ENCODE data around the gene HOXA1. TPM values are rescaled to one million over a fixed set of nuclear protein-coding genes. Genes with fewer than 3 reads are reported as not detected.

HOXA1 gene
- polyA plus RNA-seq, 1 donor from 2014 or later: 0.24 TPM

DNA sequence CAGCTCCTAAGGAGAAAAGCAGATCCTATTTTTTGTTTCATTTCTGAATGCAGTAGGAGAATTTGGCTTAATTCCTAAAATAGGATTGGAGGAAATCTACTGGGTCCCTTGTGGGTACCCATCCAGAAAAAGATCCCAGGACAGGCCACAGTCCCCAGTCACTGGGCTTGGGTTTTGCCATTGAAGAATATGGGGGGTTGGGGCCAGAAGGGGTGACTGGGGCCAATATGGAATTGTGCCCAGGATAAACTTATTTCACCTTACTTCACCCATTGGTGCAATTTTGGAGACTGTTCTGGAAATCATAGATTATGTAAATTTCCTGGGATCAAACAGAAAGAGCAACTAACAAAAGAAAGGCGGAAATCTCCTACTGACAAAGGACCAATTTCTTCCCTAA is 42.7 kb upstream of the HOXA1 start:
- Mint-ChIP-seq H3K36me3 (no peaks in the 10 kb centered on the region), H3K9me3 (no peaks in the 10 kb centered on the region), H3K4me1 (peaks cover 0 to 5% (median 2%) of the 10 kb centered on the region in 3 donors)

DNA sequence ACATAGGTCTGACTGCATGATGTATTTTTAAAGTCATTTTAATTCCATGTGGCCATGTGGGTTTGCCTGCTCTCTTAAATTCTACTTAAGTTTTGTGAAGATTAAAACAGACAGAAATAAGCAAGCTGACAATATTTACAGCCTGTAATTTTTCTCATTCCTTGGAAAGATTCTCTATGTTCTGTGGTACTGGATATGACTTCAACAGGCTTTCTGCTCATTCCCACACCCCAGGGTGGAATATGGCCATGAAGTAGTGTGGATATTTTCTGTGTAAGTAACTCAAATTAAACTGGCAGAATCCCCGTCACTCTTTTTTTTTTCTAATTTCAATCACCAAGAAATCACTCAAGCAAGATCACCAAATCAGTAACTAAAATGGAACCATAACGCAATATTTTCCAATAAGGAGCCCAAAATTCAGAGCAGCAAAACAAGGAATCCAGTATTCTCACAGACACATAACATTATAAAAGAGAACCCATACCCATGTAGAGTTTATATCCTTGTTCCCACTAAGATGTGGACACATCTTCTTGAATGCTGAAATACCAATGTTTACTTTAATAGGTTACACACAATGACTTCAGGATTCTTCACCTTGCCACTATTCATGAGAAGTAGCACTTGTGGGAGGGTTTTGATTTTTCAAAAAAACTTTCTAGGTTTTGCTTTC is 42.0 kb upstream of the HOXA1 start:
- H3K4me3 Mint-ChIP-seq: no peak overlapping the region
- no peaks in the 10 kb centered on the region for H3K9me3 Mint-ChIP-seq
- H3K36me3 Mint-ChIP-seq: no peaks in the 10 kb centered on the region
- peaks cover 0 to 5% (median 2%) of the 10 kb centered on the region in 3 donors for H3K4me1 Mint-ChIP-seq
- peaks cover 29% of the 10 kb centered on the region for H3K27me3 Mint-ChIP-seq
- no peak overlapping the region for H3K27ac Mint-ChIP-seq

More for the DNA sequence above, 42.7 kb upstream of the HOXA1 start:
- Mint-ChIP-seq H3K27ac (no peak overlapping the region), H3K27me3 (peaks cover 25% of the 10 kb centered on the region), H3K4me3 (no peak overlapping the region)

DNA sequence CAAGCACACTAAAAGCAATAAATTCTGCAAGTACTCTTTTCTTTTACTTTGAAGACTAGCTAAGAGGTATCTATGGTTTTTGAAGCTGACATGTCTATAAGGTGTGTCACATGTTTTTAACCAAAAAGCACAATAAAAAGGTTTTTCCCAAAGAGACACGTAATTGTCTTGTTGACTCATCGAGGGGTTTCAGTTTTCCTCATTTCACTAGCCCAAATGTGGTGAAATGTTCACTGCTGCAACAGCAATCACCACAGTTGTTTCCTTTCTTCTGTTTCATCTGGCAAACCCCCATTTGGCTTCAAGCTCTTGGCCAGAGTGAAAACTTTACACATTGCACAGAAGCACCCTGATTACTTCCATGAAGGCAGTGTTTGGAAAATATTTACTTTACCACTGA is 38.6 kb upstream of the HOXA1 start:
- peak overlapping the region in 1 of 3 donors; percentile 16 for H3K27ac Mint-ChIP-seq
- peaks cover 0 to 5% (median 2%) of the 10 kb centered on the region in 3 donors for H3K4me1 Mint-ChIP-seq
- no peaks in the 10 kb centered on the region for H3K36me3 Mint-ChIP-seq
- H3K9me3 Mint-ChIP-seq: no peaks in the 10 kb centered on the region
- no peak overlapping the region for H3K4me3 Mint-ChIP-seq
- peaks cover 33% of the 10 kb centered on the region for H3K27me3 Mint-ChIP-seq

GRCh38 chr7:27133409-27134231 is 37.8 kb upstream of the HOXA1 start:
- Mint-ChIP-seq H3K4me3 (no peak overlapping the region), H3K27ac (no peak overlapping the region), H3K9me3 (no peaks in the 10 kb centered on the region), H3K27me3 (peaks cover 33% of the 10 kb centered on the region), H3K36me3 (no peaks in the 10 kb centered on the region), H3K4me1 (peaks cover 2 to 5% (median 3%) of the 10 kb centered on the region in 3 donors)

DNA sequence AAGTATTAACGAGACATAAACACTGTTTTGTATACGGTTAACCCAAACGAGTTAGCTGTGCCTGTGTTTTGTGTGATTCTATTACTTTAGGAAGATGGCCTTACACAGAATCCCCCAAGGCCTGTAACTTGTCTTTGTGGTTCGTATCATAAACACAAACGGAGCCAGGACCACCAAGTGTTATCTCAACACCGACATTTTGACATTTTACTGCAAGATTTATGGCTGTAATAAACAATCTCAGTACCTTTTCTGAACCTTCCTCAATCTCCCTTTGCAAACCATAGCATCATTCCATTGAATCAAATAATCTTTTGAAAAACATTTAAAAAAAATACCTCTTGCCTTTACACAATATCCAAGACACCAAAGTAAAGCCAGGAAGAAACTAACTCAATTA is 37.2 kb upstream of the HOXA1 start:
- no peaks in the 10 kb centered on the region for H3K9me3 Mint-ChIP-seq
- H3K4me3 Mint-ChIP-seq: no peak overlapping the region
- peaks cover 33% of the 10 kb centered on the region for H3K27me3 Mint-ChIP-seq
- peaks cover 2 to 5% (median 4%) of the 10 kb centered on the region in 3 donors for H3K4me1 Mint-ChIP-seq
- H3K36me3 Mint-ChIP-seq: no peaks in the 10 kb centered on the region
- H3K27ac Mint-ChIP-seq: no peak overlapping the region

DNA sequence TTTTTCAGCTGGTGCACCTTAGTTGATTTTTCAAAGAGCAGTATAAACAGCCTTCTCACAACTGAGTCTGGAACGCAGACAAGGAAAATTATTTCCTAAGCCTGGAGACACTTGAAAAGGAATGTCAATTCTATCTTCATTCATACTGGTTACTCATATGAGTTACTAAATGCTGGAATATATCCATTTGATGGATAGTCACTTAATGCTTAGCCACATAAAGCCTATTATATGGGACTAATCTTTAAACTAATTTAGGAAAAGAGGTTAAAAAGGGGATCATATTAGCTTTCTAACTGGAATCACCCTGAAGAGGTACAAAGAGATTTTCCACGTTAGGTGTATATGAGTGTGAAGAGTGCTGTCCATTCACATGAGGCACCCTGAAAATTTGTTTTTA is 36.4 kb upstream of the HOXA1 start:
- peak overlapping the region in 1 of 4 donors; percentile 75 for H3K4me3 Mint-ChIP-seq
- H3K27me3 Mint-ChIP-seq: peaks cover 33% of the 10 kb centered on the region
- H3K9me3 Mint-ChIP-seq: no peaks in the 10 kb centered on the region
- peaks cover 2 to 5% (median 4%) of the 10 kb centered on the region in 3 donors for H3K4me1 Mint-ChIP-seq
- peak overlapping the region in 1 of 3 donors; percentile 86 for H3K27ac Mint-ChIP-seq
- H3K36me3 Mint-ChIP-seq: no peaks in the 10 kb centered on the region

DNA sequence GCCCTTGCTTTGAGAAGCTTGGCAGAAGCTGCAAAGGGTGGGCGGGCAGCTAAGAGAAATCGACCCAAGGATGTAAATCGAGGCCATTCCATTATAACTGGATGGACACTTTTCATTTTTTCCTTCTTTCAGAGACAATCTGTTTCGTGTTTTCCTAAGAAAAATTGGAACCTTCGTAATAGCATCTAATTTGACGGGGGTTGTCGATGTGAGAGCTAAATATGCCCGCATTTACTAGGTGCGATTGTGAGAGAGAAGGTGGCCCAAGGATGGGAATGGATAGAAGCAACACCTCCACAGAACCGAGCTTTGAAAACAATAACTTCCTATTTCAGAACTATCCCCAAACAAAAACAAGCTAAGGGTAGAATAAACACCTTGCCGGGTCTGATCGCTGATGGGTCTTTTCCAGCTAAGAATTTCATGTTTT is 35.6 kb upstream of the HOXA1 start:
- Mint-ChIP-seq H3K4me3 (peak overlapping the region; percentile 75 to 87 (median 76)), H3K36me3 (no peaks in the 10 kb centered on the region), H3K9me3 (no peaks in the 10 kb centered on the region), H3K4me1 (peaks cover 2 to 5% (median 4%) of the 10 kb centered on the region in 3 donors), H3K27me3 (peaks cover 33% of the 10 kb centered on the region), H3K27ac (peak overlapping the region in 2 of 3 donors; percentile 68 to 86)

- Mint-ChIP-seq H3K36me3 (no peaks in the 10 kb centered on the region), H3K27ac (peak within 1 kb of the TSS in 2 of 3 donors; percentile 68 to 86), H3K4me1 (peaks cover 2 to 5% (median 4%) of the 10 kb centered on the region in 3 donors), H3K27me3 (peaks cover 28% of the 10 kb centered on the region), H3K9me3 (no peaks in the 10 kb centered on the region), H3K4me3 (peak within 1 kb of the TSS; percentile 75 to 87 (median 76))
These were observed 35.0 kb upstream of the HOXA1 start, which contains the start of gene HOXA4 for GRCh38 chr7:27130540-27131389. TSS of gene HOXA4 (minus strand) at chr7:27130757. CDS start at chr7:27130733, 24 bp downstream.

- no peaks in the 10 kb centered on the region for H3K9me3 Mint-ChIP-seq
- no peaks in the 10 kb centered on the region for H3K36me3 Mint-ChIP-seq
- peak overlapping the region; percentile 24 to 45 (median 38) for H3K4me3 Mint-ChIP-seq
- peaks cover 24% of the 10 kb centered on the region for H3K27me3 Mint-ChIP-seq
- peaks cover 1 to 4% (median 2%) of the 10 kb centered on the region in 3 donors for H3K4me1 Mint-ChIP-seq
- peak overlapping the region in 1 of 3 donors; percentile 56 for H3K27ac Mint-ChIP-seq
These were observed 34.1 kb upstream of the HOXA1 start for GRCh38 chr7:27129729-27130539.

GRCh38 chr7:27128776-27129728 is 33.3 kb upstream of the HOXA1 start:
- Mint-ChIP-seq H3K36me3 (no peaks in the 10 kb centered on the region), H3K9me3 (no peaks in the 10 kb centered on the region), H3K4me1 (peaks cover 0 to 4% (median 2%) of the 10 kb centered on the region in 3 donors), H3K27me3 (peaks cover 23% of the 10 kb centered on the region), H3K4me3 (peak overlapping the region in 3 of 4 donors; percentile 35 to 72 (median 45)), H3K27ac (peak overlapping the region in 1 of 3 donors; percentile 56)

DNA sequence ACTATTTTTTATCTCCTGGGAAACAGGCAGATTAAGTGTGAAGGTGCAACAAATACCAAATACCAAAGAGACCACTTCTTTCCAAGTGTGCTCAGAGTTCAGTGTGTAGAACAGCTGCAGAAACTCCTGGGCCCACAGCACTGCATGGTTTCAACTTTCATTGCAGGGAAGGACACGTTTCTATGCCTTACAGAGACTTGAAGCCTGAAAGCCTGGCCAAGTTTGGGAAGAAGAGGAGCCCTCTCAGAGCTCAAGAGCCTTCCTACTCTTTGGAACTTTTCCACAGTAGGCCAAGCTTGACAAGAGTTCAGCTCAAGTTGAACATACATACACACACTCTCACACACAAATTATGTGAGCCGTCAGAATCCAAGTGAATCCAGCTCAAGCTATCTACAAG is 32.2 kb upstream of the HOXA1 start:
- peak overlapping the region in 1 of 3 donors; percentile 6 for H3K27ac Mint-ChIP-seq
- H3K9me3 Mint-ChIP-seq: no peaks in the 10 kb centered on the region
- peaks cover 0 to 4% (median 2%) of the 10 kb centered on the region in 3 donors for H3K4me1 Mint-ChIP-seq
- peaks cover 19% of the 10 kb centered on the region for H3K27me3 Mint-ChIP-seq
- peak overlapping the region in 1 of 4 donors; percentile 45 for H3K4me3 Mint-ChIP-seq
- H3K36me3 Mint-ChIP-seq: no peaks in the 10 kb centered on the region

DNA sequence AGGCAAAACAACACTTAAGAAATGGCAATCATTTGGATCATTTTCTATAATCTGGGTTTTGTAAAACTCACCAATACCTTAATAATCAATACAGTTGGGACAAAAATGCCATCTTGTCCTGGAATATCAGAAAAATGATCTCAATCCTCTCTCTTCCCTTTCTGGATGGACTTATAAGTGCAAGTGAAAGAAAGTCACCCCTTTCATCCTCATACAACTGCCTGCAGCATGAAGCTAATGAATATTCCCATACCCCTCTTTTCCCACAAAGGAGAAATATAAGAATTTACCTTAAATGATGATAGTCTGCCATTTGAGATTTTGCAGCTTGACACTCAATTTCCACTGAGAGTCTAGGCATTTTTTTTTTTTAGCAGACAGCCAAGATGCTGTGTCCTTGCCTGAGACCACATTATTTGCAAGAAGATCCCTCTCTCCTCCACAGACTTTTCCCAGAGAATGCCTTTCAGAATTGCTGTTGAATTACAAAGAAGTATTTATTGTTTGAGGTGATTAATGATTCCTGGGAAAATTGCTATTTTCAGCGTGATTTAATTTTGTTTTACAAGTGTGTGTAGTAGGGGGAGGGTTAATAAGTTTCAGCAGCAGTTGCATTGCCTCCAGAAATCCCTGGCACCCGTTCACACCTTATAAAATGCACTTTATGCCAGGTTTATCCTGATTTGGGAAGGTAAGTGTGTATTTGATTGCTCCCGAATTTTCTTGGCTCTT is 31.0 kb upstream of the HOXA1 start:
- H3K27me3 Mint-ChIP-seq: peaks cover 13% of the 10 kb centered on the region
- no peaks in the 10 kb centered on the region for H3K9me3 Mint-ChIP-seq
- H3K4me3 Mint-ChIP-seq: peak overlapping the region in 1 of 4 donors; percentile 76
- H3K36me3 Mint-ChIP-seq: peaks cover under 1% of the 10 kb centered on the region
- peak overlapping the region in 1 of 3 donors; percentile 14 for H3K27ac Mint-ChIP-seq
- peaks cover 0 to 4% (median 2%) of the 10 kb centered on the region in 3 donors for H3K4me1 Mint-ChIP-seq
